HCT116 (cell line): ENCODE results near the gene UBE2Q2. TPM values are rescaled to one million over a fixed set of nuclear protein-coding genes. Genes with fewer than 3 reads are reported as not detected.

Experiments used
- ATAC-seq: fragments of 200-7000 bp; cut with Tn5 transposase; 2 replicates; pipeline ENCODE4 v1.9.1; 2020; ENCODE audit warnings: mild to moderate bottlenecking, moderate library complexity
- BruUV-seq: library from RNA; stranded (reverse); fragments of 400-500 nt; replicated peaks from 2 replicates; lab custom pipeline; 2021; lab: Mats Ljungman, UMichigan
- CTCF ChIA-PET: fragments of 300-600 bp; sonication (Branson Sonifier 250); formaldehyde crosslinking; loops from one replicate; lab custom pipeline; 2021; ENCODE audit warnings: antibody characterized with exemption; lab: Charles Lee
- POLR2A ChIA-PET: fragments of 300-600, 350-600 bp; sonication (Branson Sonifier 250); formaldehyde crosslinking; loops from one replicate; lab custom pipeline; 2021; ENCODE audit warnings: antibody characterized with exemption; lab: Charles Lee
- RAD21 ChIA-PET, 2 experiments: fragments of 300-600 bp; sonication (Branson Sonifier 250); formaldehyde crosslinking; loops; one replicate each; lab custom pipeline; 2023; ENCODE audit warnings: low total read pairs in 2 of 2; ENCODE audit not compliant: uncharacterized antibody in 2 of 2, unreplicated experiment in 2 of 2, low non-redundant PET in 1 of 2; lab: Charles Lee
- DNase-seq: peaks from one replicate; pipeline ENCODE4 v3.0.0-alpha.2; 2010; ENCODE audit warnings: low read depth, low spot score
- H2AFZ ChIP-seq: fragments of 200-600 bp; shearing (Covaris generic), sonication (generic); 2 replicates; pipeline ENCODE4 v1.6.1; 2017; ENCODE audit warnings: low read depth, mixed run types, mixed read lengths, antibody characterized with exemption, low read length; ENCODE audit not compliant: poor library complexity, severe bottlenecking
- H3K27ac ChIP-seq: 2 replicates; pipeline ENCODE4 v1.5.1; 2012; ENCODE audit warnings: low read depth, low read length
- H3K27me3 ChIP-seq: fragments of 200-600 bp; sonication (generic); 2 replicates; pipeline ENCODE4 v1.6.1; 2016; ENCODE audit warnings: mixed run types, low read length, mixed read lengths; ENCODE audit not compliant: insufficient read depth
- H3K36me3 ChIP-seq, 2 experiments: fragments of 200-500 bp in 1 of 2; fragments of 200-600 bp in 1 of 2; sonication (Bioruptor generic) in 1 of 2; sonication (generic) in 1 of 2; 2 replicates each; pipeline versions ENCODE4 v1.5.1 to v1.6.1; 2014 to 2016; ENCODE audit warnings: low read length in 2 of 2, inconsistent platforms in 1 of 2, mixed read lengths in 1 of 2, mixed run types in 1 of 2; ENCODE audit not compliant: insufficient read depth in 2 of 2, control insufficient read depth in 1 of 2
- H3K4me1 ChIP-seq, 2 experiments: fragments of 200-600 bp in 1 of 2; sonication (generic) in 1 of 2; 2 replicates each; pipeline versions ENCODE4 v1.5.1 to v1.6.1; 2012 to 2017; ENCODE audit warnings: low read length in 2 of 2, inconsistent platforms in 1 of 2, mild to moderate bottlenecking in 1 of 2, mixed read lengths in 1 of 2, mixed run types in 1 of 2, moderate library complexity in 1 of 2; ENCODE audit not compliant: insufficient read depth in 2 of 2, control insufficient read depth in 1 of 2
- H3K4me2 ChIP-seq: fragments of 200-600 bp; sonication (generic); 2 replicates; pipeline ENCODE4 v1.6.1; 2017; ENCODE audit warnings: mixed run types, low read length, mixed read lengths
- H3K4me3 ChIP-seq, 2 experiments: fragments of 200-600 bp in 1 of 2; sonication (generic) in 1 of 2; replicated peaks in 1 of 2; 2 replicates each; pipeline ENCODE4 v1.5.1; 2011 to 2016; ENCODE audit warnings: low read length in 2 of 2, control low read depth in 1 of 2, low read depth in 1 of 2, mild to moderate bottlenecking in 1 of 2, mixed read lengths in 1 of 2, mixed run types in 1 of 2
- H3K79me2 ChIP-seq: fragments of 200-600 bp; sonication (generic); 2 replicates; pipeline ENCODE4 v1.6.1; 2017; ENCODE audit warnings: mild to moderate bottlenecking, mixed run types, low read length, moderate library complexity, mixed read lengths; ENCODE audit not compliant: insufficient read depth
- H3K9ac ChIP-seq: fragments of 200-600 bp; sonication (generic); 2 replicates; pipeline ENCODE4 v1.6.1; 2016; ENCODE audit warnings: low read length, mixed read lengths
- H3K9me2 ChIP-seq: fragments of 200-600 bp; sonication (generic), shearing (Covaris generic); 2 replicates; pipeline ENCODE4 v1.6.1; 2017; ENCODE audit warnings: mixed run types, mild to moderate bottlenecking, moderate library complexity; ENCODE audit not compliant: insufficient read depth
- H3K9me3 ChIP-seq, 2 experiments: fragments of 200-500 bp in 1 of 2; fragments of 200-600 bp in 1 of 2; sonication (Bioruptor generic) in 1 of 2; sonication (generic) in 1 of 2; 2 replicates each; pipeline ENCODE4 v1.6.1; 2014 to 2017; ENCODE audit warnings: low read length in 2 of 2, mixed read lengths in 2 of 2, inconsistent platforms in 1 of 2, low read depth in 1 of 2, mild to moderate bottlenecking in 1 of 2, mixed run types in 1 of 2, moderate library complexity in 1 of 2; ENCODE audit not compliant: control insufficient read depth in 1 of 2, insufficient read depth in 1 of 2
- H4K20me1 ChIP-seq: fragments of 200-600 bp; sonication (generic), shearing (Covaris generic); 2 replicates; pipeline ENCODE4 v1.6.1; 2017; ENCODE audit warnings: mixed run types, mild to moderate bottlenecking, moderate library complexity; ENCODE audit not compliant: insufficient read depth
- CBX3 ChIP-seq: IDR thresholded peaks from 2 replicates; pipeline ENCODE4 v1.6.1; 2012; ENCODE audit warnings: low read depth
- EGR1 ChIP-seq: IDR thresholded peaks from 2 replicates; pipeline ENCODE4 v1.6.1; 2012; ENCODE audit warnings: low read depth
- FOSL1 ChIP-seq: IDR thresholded peaks from 2 replicates; pipeline ENCODE4 v1.6.1; 2012; ENCODE audit warnings: low read depth
- POLR2A ChIP-seq: IDR thresholded peaks from 2 replicates; pipeline ENCODE4 v1.7.0; 2011; ENCODE audit warnings: borderline replicate concordance; ENCODE audit not compliant: insufficient read depth, insufficient read length; ENCODE audit errors: extremely low read depth
- POLR2AphosphoS5 ChIP-seq: IDR thresholded peaks from 2 replicates; pipeline ENCODE4 v1.6.1; 2011; ENCODE audit warnings: mild to moderate bottlenecking, low read depth, low read length, moderate library complexity
- SP1 ChIP-seq: IDR thresholded peaks from 2 replicates; pipeline ENCODE4 v1.6.1; 2012; ENCODE audit warnings: low read depth
- SRF ChIP-seq: IDR thresholded peaks from 2 replicates; pipeline ENCODE4 v1.6.1; 2012; ENCODE audit warnings: low read depth
- YY1 ChIP-seq: IDR thresholded peaks from 2 replicates; pipeline ENCODE4 v1.6.1; 2011; ENCODE audit warnings: low read length, low read depth, moderate library complexity, mild to moderate bottlenecking; ENCODE audit not compliant: insufficient replicate concordance; ENCODE audit errors: extremely low read depth
- intact Hi-C: fragments of 100-400 bp; cut with micrococcal nuclease; formaldehyde crosslinking; loops from 2 replicates; pipeline ENCODE4 v1.10.0; 2022
- total RNA-seq: library from RNA; stranded (reverse); gene quantifications from one replicate; pipeline ENCODE4 v1.2.1, GENCODE V29; 2021; ENCODE audit not compliant: unreplicated experiment
- TF ChIP-seq, protein P1 (sequence below): IDR thresholded peaks from 2 replicates; pipeline ENCODE4 v1.6.1; 2012
- TF ChIP-seq, protein P2 (sequence below): IDR thresholded peaks from 2 replicates; pipeline ENCODE4 v1.6.1; 2012; ENCODE audit warnings: low read depth

The UBE2Q2 gene
- total RNA-seq, 1 experiment from 2014 or later, result 12.3 TPM

DNA sequence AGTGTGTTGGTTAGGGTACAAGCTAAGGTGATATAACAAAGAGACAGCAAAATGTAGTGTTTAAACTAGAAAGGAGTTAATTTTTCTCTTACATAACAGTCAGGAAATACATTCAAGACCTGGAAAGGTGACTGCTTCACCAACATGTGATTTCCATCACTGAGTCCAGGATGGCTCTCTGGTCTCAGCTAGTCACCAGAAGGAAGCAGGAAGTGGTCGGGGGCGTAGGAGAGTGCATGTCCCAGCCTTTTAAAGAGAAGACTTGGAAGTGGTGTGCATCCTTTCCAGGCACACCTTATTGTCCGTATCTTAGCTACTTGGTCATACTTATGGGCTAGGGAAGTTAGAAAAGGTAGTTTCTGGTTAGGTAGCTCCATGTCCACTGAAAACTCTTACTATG is 11.1 kb upstream of the UBE2Q2 start:
- Histone ChIP-seq H3K9me3 (no peaks in the 10 kb centered on the region), H3K36me3 (no peaks in the 10 kb centered on the region), H3K27ac (no peak overlapping the region), H3K4me3 (no peak overlapping the region), H2AFZ (no peak overlapping the region), H3K27me3 (no peaks in the 10 kb centered on the region), H3K4me2 (no peak overlapping the region), H3K9ac (no peak overlapping the region), H3K4me1 (peaks cover 0 to 6% of the 10 kb centered on the region in 2 experiments; a peak in 2 of 4 replicates), H3K9me2 (no peaks in the 10 kb centered on the region), H4K20me1 (no peaks in the 10 kb centered on the region), H3K79me2 (no peaks in the 10 kb centered on the region)
- no peak for DNase-seq
- intact Hi-C loops, result no loop called here
- ChIA-PET RAD21 (no interaction called here), POLR2A (no interaction called here), CTCF (interaction anchor here (1.3 to 1.4 kb wide), 2 partner anchors 30 to 90 kb away, joined by 3 to 7 read pairs; no protein-coding TSS in a partner anchor)
- no TSS peak for BruUV-seq
- no peak for ATAC-seq
- no peak for TF ChIP-seq CBX3
- no peak for TF ChIP-seq EGR1
- no peak for TF ChIP-seq SRF
- no peak for TF ChIP-seq FOSL1
- TF ChIP-seq POLR2AphosphoS5, result no peak
- TF ChIP-seq, protein P1, sequence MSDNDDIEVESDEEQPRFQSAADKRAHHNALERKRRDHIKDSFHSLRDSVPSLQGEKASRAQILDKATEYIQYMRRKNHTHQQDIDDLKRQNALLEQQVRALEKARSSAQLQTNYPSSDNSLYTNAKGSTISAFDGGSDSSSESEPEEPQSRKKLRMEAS, result no peak
- no peak for TF ChIP-seq YY1
- TF ChIP-seq, protein P2, sequence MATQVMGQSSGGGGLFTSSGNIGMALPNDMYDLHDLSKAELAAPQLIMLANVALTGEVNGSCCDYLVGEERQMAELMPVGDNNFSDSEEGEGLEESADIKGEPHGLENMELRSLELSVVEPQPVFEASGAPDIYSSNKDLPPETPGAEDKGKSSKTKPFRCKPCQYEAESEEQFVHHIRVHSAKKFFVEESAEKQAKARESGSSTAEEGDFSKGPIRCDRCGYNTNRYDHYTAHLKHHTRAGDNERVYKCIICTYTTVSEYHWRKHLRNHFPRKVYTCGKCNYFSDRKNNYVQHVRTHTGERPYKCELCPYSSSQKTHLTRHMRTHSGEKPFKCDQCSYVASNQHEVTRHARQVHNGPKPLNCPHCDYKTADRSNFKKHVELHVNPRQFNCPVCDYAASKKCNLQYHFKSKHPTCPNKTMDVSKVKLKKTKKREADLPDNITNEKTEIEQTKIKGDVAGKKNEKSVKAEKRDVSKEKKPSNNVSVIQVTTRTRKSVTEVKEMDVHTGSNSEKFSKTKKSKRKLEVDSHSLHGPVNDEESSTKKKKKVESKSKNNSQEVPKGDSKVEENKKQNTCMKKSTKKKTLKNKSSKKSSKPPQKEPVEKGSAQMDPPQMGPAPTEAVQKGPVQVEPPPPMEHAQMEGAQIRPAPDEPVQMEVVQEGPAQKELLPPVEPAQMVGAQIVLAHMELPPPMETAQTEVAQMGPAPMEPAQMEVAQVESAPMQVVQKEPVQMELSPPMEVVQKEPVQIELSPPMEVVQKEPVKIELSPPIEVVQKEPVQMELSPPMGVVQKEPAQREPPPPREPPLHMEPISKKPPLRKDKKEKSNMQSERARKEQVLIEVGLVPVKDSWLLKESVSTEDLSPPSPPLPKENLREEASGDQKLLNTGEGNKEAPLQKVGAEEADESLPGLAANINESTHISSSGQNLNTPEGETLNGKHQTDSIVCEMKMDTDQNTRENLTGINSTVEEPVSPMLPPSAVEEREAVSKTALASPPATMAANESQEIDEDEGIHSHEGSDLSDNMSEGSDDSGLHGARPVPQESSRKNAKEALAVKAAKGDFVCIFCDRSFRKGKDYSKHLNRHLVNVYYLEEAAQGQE, result no peak
- no peak for TF ChIP-seq SP1
- TF ChIP-seq POLR2A, result no peak
